ENCODE measurements around the gene RGS5. TPM values are rescaled to one million over a fixed set of nuclear protein-coding genes. Genes with fewer than 3 reads are reported as not detected.

RGS5 gene
- total and polyA plus RNA-seq, 4 donors, result 4.6 to 12.7 (median 7.4) TPM

- no peak for TF ChIP-seq MAX (IDR thresholded peaks at IDR 0.05)
These were observed 83.0 kb downstream of the RGS5 start (continued) for GRCh38 chr1:163119707-163120106.

- 63% methylated on average over 1 of the region's 1 CpG for WGBS
- Histone ChIP-seq H3K9me3 (ENCODE audit: control insufficient read depth in 4 of 4, low read length in 3 of 4) (no peaks in the 10 kb centered on the region), H3K4me3 (ENCODE audit: low read depth in 1 of 3, low read length in 3 of 3) (no peak overlapping the region), H3K9ac (ENCODE audit: low read depth in 1 of 2, low read length in 2 of 2) (no peak overlapping the region), H3K27me3 (ENCODE audit: control insufficient read depth in 4 of 4, insufficient read depth in 4 of 4, low read length in 3 of 4) (peaks cover 0 to 2% (median 0%) of the 10 kb centered on the region in 4 donors), H3K4me1 (ENCODE audit: control insufficient read depth in 4 of 4, insufficient read depth in 4 of 4, low read length in 3 of 4) (no peaks in the 10 kb centered on the region), H3K36me3 (ENCODE audit: control insufficient read depth in 4 of 4, insufficient read depth in 3 of 4, low read depth in 1 of 4, low read length in 3 of 4) (no peaks in the 10 kb centered on the region), H3K27ac (ENCODE audit: low read depth in 1 of 2, low read length in 2 of 2) (no peak overlapping the region)
- TF ChIP-seq SP1 (IDR thresholded peaks at IDR 0.05) (no peak), YY1 (IDR thresholded peaks at IDR 0.05) (no peak), NR2F2 (IDR thresholded peaks at IDR 0.05) (no peak), ATF3 (IDR thresholded peaks at IDR 0.05) (no peak)
- no peak for DNase-seq (ENCODE audit: low spot score)
These were observed 86.8 kb downstream of the RGS5 start for GRCh38 chr1:163115887-163116286.

- H3K4me3 ChIP-seq (ENCODE audit: low read depth in 1 of 3, low read length in 3 of 3), result no peak overlapping the region
- no peak overlapping the region for H3K27ac ChIP-seq (ENCODE audit: low read depth in 1 of 2, low read length in 2 of 2)
- TF ChIP-seq JUND (IDR thresholded peaks at IDR 0.05) (no peak), FOXA2 (IDR thresholded peaks at IDR 0.05) (no peak), FOXA1 (IDR thresholded peaks at IDR 0.05) (no peak), RAD21 (IDR thresholded peaks at IDR 0.05) (no peak), ATF3 (IDR thresholded peaks at IDR 0.05) (no peak), HNF4A (conservative IDR thresholded peaks at IDR 0.05) (no peak), ZBTB33 (IDR thresholded peaks at IDR 0.05) (no peak)
- 85% methylated on average over 5 of the region's 5 CpGs for WGBS
- H3K9ac ChIP-seq (ENCODE audit: low read depth in 1 of 2, low read length in 2 of 2), result no peak overlapping the region
- H3K4me1 ChIP-seq (ENCODE audit: control insufficient read depth in 4 of 4, insufficient read depth in 4 of 4, low read length in 3 of 4), result no peaks in the 10 kb centered on the region
- no peak for DNase-seq (ENCODE audit: low spot score)
- H3K9me3 ChIP-seq (ENCODE audit: control insufficient read depth in 4 of 4, low read length in 3 of 4), result peaks cover 0 to 4% (median 0%) of the 10 kb centered on the region in 4 donors
- no peaks in the 10 kb centered on the region for H3K36me3 ChIP-seq (ENCODE audit: control insufficient read depth in 4 of 4, insufficient read depth in 3 of 4, low read depth in 1 of 4, low read length in 3 of 4)
- no peaks in the 10 kb centered on the region for H3K27me3 ChIP-seq (ENCODE audit: control insufficient read depth in 4 of 4, insufficient read depth in 4 of 4, low read length in 3 of 4)
These were observed 95.1 kb downstream of the RGS5 start for GRCh38 chr1:163107655-163108054.

GRCh38 chr1:163106364-163106987 is 96.2 kb downstream of the RGS5 start:
- Histone ChIP-seq H3K27me3 (ENCODE audit: control insufficient read depth in 4 of 4, insufficient read depth in 4 of 4, low read length in 3 of 4) (no peaks in the 10 kb centered on the region), H3K9ac (ENCODE audit: low read depth in 1 of 2, low read length in 2 of 2) (no peak overlapping the region), H3K4me1 (ENCODE audit: control insufficient read depth in 4 of 4, insufficient read depth in 4 of 4, low read length in 3 of 4) (no peaks in the 10 kb centered on the region), H3K27ac (ENCODE audit: low read depth in 1 of 2, low read length in 2 of 2) (no peak overlapping the region), H3K9me3 (ENCODE audit: control insufficient read depth in 4 of 4, low read length in 3 of 4) (peaks cover 0 to 4% (median 0%) of the 10 kb centered on the region in 4 donors), H3K36me3 (ENCODE audit: control insufficient read depth in 4 of 4, insufficient read depth in 3 of 4, low read depth in 1 of 4, low read length in 3 of 4) (no peaks in the 10 kb centered on the region), H3K4me3 (ENCODE audit: low read depth in 1 of 3, low read length in 3 of 3) (no peak overlapping the region)
- no peak for DNase-seq (ENCODE audit: low spot score)
- TF ChIP-seq ZBTB33 (IDR thresholded peaks at IDR 0.05) (no peak), HNF4A (conservative IDR thresholded peaks at IDR 0.05) (no peak), EGR1 (IDR thresholded peaks at IDR 0.05; ENCODE audit: low read depth in 2 of 2) (no peak), REST (IDR thresholded peaks at IDR 0.05) (no peak), FOXA2 (IDR thresholded peaks at IDR 0.05) (no peak), GABPA (IDR thresholded peaks at IDR 0.05 in 1 of 2, conservative IDR thresholded peaks at IDR 0.05 in 1 of 2) (no peak)
- 77% methylated on average over 2 of the region's 2 CpGs for WGBS

Measured in liver (tissue), 9 donors.